ENCODE results near the gene COPB2.

DNA sequence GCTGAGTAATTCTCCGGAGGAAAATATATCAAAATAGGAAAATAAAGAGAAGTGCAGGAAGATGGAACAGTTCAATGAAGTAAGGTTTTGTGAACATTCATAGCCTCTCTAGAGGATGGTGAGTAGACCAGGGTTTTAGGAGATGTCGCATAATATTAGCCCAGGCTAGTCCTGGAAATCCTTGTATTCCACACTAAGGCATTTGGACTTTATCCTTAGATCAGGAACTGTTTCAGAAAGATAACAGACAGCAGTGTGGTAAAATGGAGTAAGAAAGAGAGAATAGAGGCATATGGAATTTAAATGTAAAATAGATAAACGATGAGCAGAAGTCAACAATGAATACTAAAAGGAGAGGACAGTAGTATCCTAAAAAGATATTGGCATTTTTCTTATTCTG lies 12.1 kb downstream of the COPB2 start:
- TF ChIP-seq CTCF (optimal IDR thresholded peaks at IDR 0.05 in 1 of 3, IDR thresholded peaks at IDR 0.05 in 1 of 3, conservative IDR thresholded peaks at IDR 0.05 in 1 of 3; ENCODE audit: extremely low read depth in 1 of 3, insufficient read depth in 2 of 3, low read length in 3 of 3): no peak
- no peak for TF ChIP-seq EZH2 (IDR thresholded peaks at IDR 0.05; ENCODE audit: low read length)
